DND-41 (cell line): ENCODE data around the gene STARD9.
A peak's percentile ranks its signal among the peaks of the same experiment; 100 is the strongest.

Experiments used
- ATAC-seq: fragments of 200-7000 bp; cut with Tn5 transposase; 3 replicates; pipeline ENCODE4 v1.9.1; 2021; ENCODE audit warnings: low read depth; ENCODE audit not compliant: insufficient read depth
- DNase-seq: peaks from one replicate; pipeline ENCODE4 v3.0.0-alpha.2; 2020
- H2AFZ ChIP-seq: 2 replicates; pipeline ENCODE4 v1.6.0; 2012; ENCODE audit warnings: low read depth, low read length
- H3K27ac ChIP-seq: 2 replicates; pipeline ENCODE4 v1.5.1; 2012; ENCODE audit warnings: low read length, inconsistent platforms
- H3K27me3 ChIP-seq: fragments of 200-600 bp; sonication (generic); 2 replicates; pipeline ENCODE4 v1.6.0; 2012; ENCODE audit warnings: low read length, mild to moderate bottlenecking, inconsistent platforms; ENCODE audit not compliant: insufficient read depth, poor library complexity
- H3K36me3 ChIP-seq: 2 replicates; pipeline ENCODE4 v1.5.1; 2012; ENCODE audit warnings: low read length, inconsistent platforms; ENCODE audit not compliant: insufficient read depth
- H3K4me1 ChIP-seq: 2 replicates; pipeline ENCODE4 v1.5.1; 2012; ENCODE audit warnings: mild to moderate bottlenecking, low read length; ENCODE audit not compliant: insufficient read depth
- H3K4me2 ChIP-seq: 2 replicates; pipeline ENCODE4 v1.6.0; 2012; ENCODE audit warnings: mild to moderate bottlenecking, moderate library complexity, low read length, inconsistent platforms; ENCODE audit not compliant: insufficient read depth
- H3K4me3 ChIP-seq, 2 experiments: fragments of 200-600 bp in 1 of 2; shearing (Covaris generic) in 1 of 2; 2 replicates each; pipeline ENCODE4 v1.5.1; 2012 to 2016; ENCODE audit warnings: inconsistent platforms in 2 of 2, low read length in 2 of 2, mild to moderate bottlenecking in 2 of 2, low read depth in 1 of 2, moderate library complexity in 1 of 2
- H3K79me2 ChIP-seq: 2 replicates; pipeline ENCODE4 v1.6.0; 2012; ENCODE audit warnings: low read length, inconsistent platforms; ENCODE audit not compliant: insufficient read depth
- H3K9ac ChIP-seq: 2 replicates; pipeline ENCODE4 v1.6.0; 2012; ENCODE audit warnings: low read depth, mild to moderate bottlenecking, inconsistent platforms, low read length, moderate library complexity
- H3K9me3 ChIP-seq: 2 replicates; pipeline ENCODE4 v1.5.1; 2012; ENCODE audit warnings: low read length, moderate library complexity, mild to moderate bottlenecking, inconsistent platforms; ENCODE audit not compliant: insufficient read depth, severe bottlenecking
- H4K20me1 ChIP-seq: 2 replicates; pipeline ENCODE4 v1.6.0; 2012; ENCODE audit warnings: low read length; ENCODE audit not compliant: insufficient read depth
- CTCF ChIP-seq: IDR thresholded peaks from 2 replicates; pipeline ENCODE4 v1.5.1; 2012; ENCODE audit warnings: borderline replicate concordance, low read length, moderate library complexity, mild to moderate bottlenecking; ENCODE audit not compliant: poor library complexity, severe bottlenecking; ENCODE audit errors: extremely low read depth
- EZH2 ChIP-seq: IDR thresholded peaks from 3 replicates; pipeline ENCODE4 v1.6.1; 2012; ENCODE audit warnings: borderline replicate concordance, low read depth, mild to moderate bottlenecking, moderate library complexity, low read length, inconsistent platforms; ENCODE audit not compliant: severe bottlenecking

Gene STARD9

GRCh38 chr15:42577514-42578031 lies 2.2 kb downstream of the STARD9 start:
- ATAC-seq, result no peak
- TF ChIP-seq CTCF (no peak), EZH2 (no peak)
- DNase-seq, result no peak
- Histone ChIP-seq H3K27me3 (peaks cover 11% of the 10 kb centered on the region), H3K4me3 (no peak overlapping the region), H2AFZ (no peak overlapping the region), H3K4me2 (no peak overlapping the region), H3K9ac (no peak overlapping the region), H3K27ac (no peak overlapping the region), H4K20me1 (no peaks in the 10 kb centered on the region; the same call in 1 of the 2 replicates), H3K36me3 (no peaks in the 10 kb centered on the region), H3K9me3 (no peaks in the 10 kb centered on the region), H3K4me1 (peaks cover 43% of the 10 kb centered on the region), H3K79me2 (no peaks in the 10 kb centered on the region)

- Histone ChIP-seq H3K4me2 (no peak overlapping the region), H2AFZ (no peak overlapping the region), H3K9ac (no peak overlapping the region), H3K36me3 (no peaks in the 10 kb centered on the region), H4K20me1 (no peaks in the 10 kb centered on the region; the same call in 1 of the 2 replicates), H3K4me1 (peaks cover 42% of the 10 kb centered on the region), H3K4me3 (no peak overlapping the region), H3K79me2 (no peaks in the 10 kb centered on the region), H3K27ac (no peak overlapping the region), H3K9me3 (no peaks in the 10 kb centered on the region), H3K27me3 (peaks cover 11% of the 10 kb centered on the region)
- ATAC-seq, result no peak
- TF ChIP-seq EZH2, result no peak
- DNase-seq, result no peak
These were observed 3.7 kb downstream of the STARD9 start for GRCh38 chr15:42578984-42579537.

- H4K20me1 ChIP-seq, result no peaks in the 10 kb centered on the region; the same call in 1 of the 2 replicates
- peak overlapping the region; percentile 19 to 65; a peak in 3 of 4 replicates for H3K4me3 ChIP-seq
- H2AFZ ChIP-seq, result peak overlapping the region; percentile 91
- peak overlapping the region; percentile 58 for H3K9ac ChIP-seq
- TF ChIP-seq EZH2 (no peak), CTCF (no peak)
- ATAC-seq (peak; percentile 100), DNase-seq (peak; percentile 84)
- no peaks in the 10 kb centered on the region for H3K36me3 ChIP-seq
- no peaks in the 10 kb centered on the region for H3K9me3 ChIP-seq
- no peaks in the 10 kb centered on the region for H3K79me2 ChIP-seq
- peak overlapping the region; percentile 21; the same call in 1 of the 2 replicates for H3K27ac ChIP-seq
- peak overlapping the region; percentile 79 for H3K4me2 ChIP-seq
- H3K27me3 ChIP-seq, result peaks cover 11% of the 10 kb centered on the region
- peaks cover 23% of the 10 kb centered on the region for H3K4me1 ChIP-seq
These were observed 5.9 kb downstream of the STARD9 start for GRCh38 chr15:42581272-42581730.

GRCh38 chr15:42582569-42583375 lies 7.4 kb downstream of the STARD9 start:
- no peak overlapping the region for H3K4me3 ChIP-seq
- H3K4me1 ChIP-seq, result peaks cover 17% of the 10 kb centered on the region
- ATAC-seq, result no peak
- H4K20me1 ChIP-seq, result no peaks in the 10 kb centered on the region; the same call in 1 of the 2 replicates
- H3K36me3 ChIP-seq, result no peaks in the 10 kb centered on the region
- DNase-seq, result no peak
- peaks cover 11% of the 10 kb centered on the region for H3K27me3 ChIP-seq
- no peak overlapping the region for H2AFZ ChIP-seq
- H3K79me2 ChIP-seq, result no peaks in the 10 kb centered on the region
- TF ChIP-seq EZH2 (no peak), CTCF (no peak)
- no peak overlapping the region for H3K4me2 ChIP-seq
- H3K9ac ChIP-seq, result no peak overlapping the region
- no peak overlapping the region for H3K27ac ChIP-seq
- no peaks in the 10 kb centered on the region for H3K9me3 ChIP-seq
